HepG2 (cell line): ENCODE results near the gene FGFR1OP2. TPM values are rescaled to one million over a fixed set of nuclear protein-coding genes. Genes with fewer than 3 reads are reported as not detected.

Experiments
- ATAC-seq: fragments of 200-7000 bp; cut with Tn5 transposase; 3 replicates; pipeline ENCODE4 v1.9.1; 2020; ENCODE audit warnings: mild to moderate bottlenecking, moderate library complexity
- BruUV-seq: library from RNA; stranded (reverse); fragments of 400-500 nt; replicated peaks from 2 replicates; lab custom pipeline; 2021; lab: Mats Ljungman, UMichigan
- CTCF ChIA-PET: fragments of 300-600 bp; formaldehyde crosslinking; extraction: SDS; loops from one replicate; lab custom pipeline; 2021; ENCODE audit warnings: low total read pairs, inconsistent platforms, low intra/inter-chr PET ratio; lab: Yijun Ruan, JAX
- POLR2A ChIA-PET: fragments of 350-600 bp; sonication (Branson Sonifier 250); formaldehyde crosslinking; loops from one replicate; lab custom pipeline; 2020; ENCODE audit warnings: antibody characterized with exemption, inconsistent platforms; lab: Yijun Ruan, JAX
- DNase-seq: peaks from one replicate; pipeline ENCODE4 v3.0.0-alpha.2; 2015; ENCODE audit warnings: low spot score
- FAIRE-seq: peaks from 3 replicates; lab custom pipeline; 2011; peaks lifted over from hg19 to GRCh38; lab: Jason Lieb, UNC
- H2AFZ ChIP-seq: one replicate; pipeline ENCODE4 v1.6.1; 2011; ENCODE audit warnings: low read length, inconsistent platforms
- H3K27ac ChIP-seq: fragments of 300-600 bp; 3 replicates; pipeline ENCODE4 v1.8.0; 2011; ENCODE audit warnings: mixed run types, mild to moderate bottlenecking, mixed read lengths, low read length, inconsistent platforms; ENCODE audit not compliant: insufficient read depth; ENCODE audit errors: extremely low read length
- H3K27me3 ChIP-seq, 2 experiments: fragments of 200-600 bp in 1 of 2; 2 replicates in 1 of 2; 3 replicates in 1 of 2; pipeline versions ENCODE4 v1.6.0 to v1.8.0; 2011; ENCODE audit warnings: low read length in 2 of 2, mild to moderate bottlenecking in 2 of 2, moderate library complexity in 2 of 2, inconsistent platforms in 1 of 2; ENCODE audit not compliant: insufficient read depth in 2 of 2, control insufficient read depth in 1 of 2
- H3K36me3 ChIP-seq, 2 experiments: fragments of 200-600 bp in 1 of 2; replicated peaks in 1 of 2; 2 replicates in 1 of 2; 3 replicates in 1 of 2; pipeline versions ENCODE4 v1.5.1 to v1.8.0; 2011; ENCODE audit warnings: low read length in 2 of 2, inconsistent platforms in 1 of 2; ENCODE audit not compliant: insufficient read depth in 2 of 2, control insufficient read depth in 1 of 2
- H3K4me1 ChIP-seq: 2 replicates; pipeline ENCODE4 v1.5.1; 2012; ENCODE audit warnings: low read length, inconsistent platforms; ENCODE audit not compliant: insufficient read depth
- H3K4me2 ChIP-seq: 2 replicates; pipeline ENCODE4 v1.6.0; 2011; ENCODE audit warnings: low read depth, low read length, inconsistent platforms
- H3K4me3 ChIP-seq, 3 experiments: fragments of 200-600 bp in 1 of 3; sonication (generic), shearing (Covaris generic) in 1 of 3; replicated peaks in 1 of 3; 2 replicates each; pipeline ENCODE4 v1.5.1; 2011 to 2016; ENCODE audit warnings: low read length in 3 of 3, inconsistent platforms in 2 of 3, low read depth in 2 of 3, mild to moderate bottlenecking in 2 of 3, control low read depth in 1 of 3, mixed read lengths in 1 of 3; ENCODE audit not compliant: insufficient read depth in 1 of 3
- H3K79me2 ChIP-seq: one replicate; pipeline ENCODE4 v1.6.1; 2011; ENCODE audit warnings: low read length, inconsistent platforms; ENCODE audit not compliant: insufficient read depth
- H3K9ac ChIP-seq: 2 replicates; pipeline ENCODE4 v1.6.0; 2011; ENCODE audit warnings: mild to moderate bottlenecking, low read depth, low read length, inconsistent platforms; ENCODE audit not compliant: insufficient read depth
- H3K9me3 ChIP-seq: 2 replicates; pipeline ENCODE4 v1.5.1; 2012; ENCODE audit warnings: mild to moderate bottlenecking, low read length
- H4K20me1 ChIP-seq: 2 replicates; pipeline ENCODE4 v1.6.0; 2011; ENCODE audit warnings: inconsistent platforms, mild to moderate bottlenecking, low read length, moderate library complexity; ENCODE audit not compliant: insufficient read depth
- CAMTA2 ChIP-seq: sonication (generic); formaldehyde crosslinking; IDR thresholded peaks from 2 replicates; pipeline ENCODE4 v1.4.0; 2020; ENCODE audit warnings: mild to moderate bottlenecking, missing genetic modification reagents, borderline replicate concordance
- CEBPG ChIP-seq: IDR thresholded peaks from 2 replicates; pipeline ENCODE4 v1.6.1; 2016
- FOSL1 ChIP-seq: sonication (generic); formaldehyde crosslinking; IDR thresholded peaks from 2 replicates; pipeline ENCODE4 v1.9.0; 2021; ENCODE audit warnings: missing genetic modification reagents, borderline replicate concordance
- LCORL ChIP-seq, 2 experiments: fragments of 450-650 bp in 1 of 2; sonication (generic) in 1 of 2; formaldehyde crosslinking in 1 of 2; IDR thresholded peaks; 2 replicates each; pipeline versions ENCODE4 v1.5.0 to v1.6.1; 2017 to 2020; ENCODE audit warnings: antibody characterized with exemption in 1 of 2, missing genetic modification reagents in 1 of 2
- MAZ ChIP-seq, 2 experiments: sonication (generic) in 1 of 2; formaldehyde crosslinking in 1 of 2; IDR thresholded peaks; 2 replicates each; pipeline versions ENCODE4 v1.5.0 to v1.6.1; 2012 to 2020; ENCODE audit warnings: low read depth in 2 of 2, mild to moderate bottlenecking in 2 of 2, borderline replicate concordance in 1 of 2, improper control_type of control experiment in 1 of 2, low read length in 1 of 2, missing genetic modification reagents in 1 of 2, moderate library complexity in 1 of 2
- POGZ ChIP-seq: sonication (generic); formaldehyde crosslinking; IDR thresholded peaks from 2 replicates; pipeline ENCODE4 v1.4.0; 2020; ENCODE audit warnings: mild to moderate bottlenecking, missing genetic modification reagents
- SKI ChIP-seq: fragments of 450-650 bp; IDR thresholded peaks from one replicate; pipeline ENCODE4 v1.6.1; 2018; ENCODE audit warnings: mild to moderate bottlenecking; ENCODE audit not compliant: partially characterized antibody
- SMAD1 ChIP-seq: sonication (generic); formaldehyde crosslinking; IDR thresholded peaks from 2 replicates; pipeline ENCODE4 v1.4.0; 2020; ENCODE audit warnings: missing genetic modification reagents, low read depth, mild to moderate bottlenecking, borderline replicate concordance
- ZBTB8A ChIP-seq: sonication (generic); formaldehyde crosslinking; IDR thresholded peaks from 2 replicates; pipeline ENCODE4 v1.4.0; 2020; ENCODE audit warnings: mild to moderate bottlenecking, low read depth, missing genetic modification reagents, borderline replicate concordance
- ZMYM4 ChIP-seq: sonication (generic); formaldehyde crosslinking; IDR thresholded peaks from 2 replicates; pipeline ENCODE4 v1.8.1; 2023; ENCODE audit warnings: mild to moderate bottlenecking, missing genetic modification reagents
- ZNF570 ChIP-seq: sonication (generic); formaldehyde crosslinking; IDR thresholded peaks from 2 replicates; pipeline ENCODE4 v1.4.0; 2020; ENCODE audit warnings: mild to moderate bottlenecking, missing genetic modification reagents, borderline replicate concordance
- ZNF619 ChIP-seq: sonication (generic); formaldehyde crosslinking; IDR thresholded peaks from 2 replicates; pipeline ENCODE4 v1.4.0; 2020; ENCODE audit warnings: mild to moderate bottlenecking, missing genetic modification reagents
- ZNF784 ChIP-seq: sonication (generic); formaldehyde crosslinking; IDR thresholded peaks from 2 replicates; pipeline ENCODE4 v1.5.1; 2020; ENCODE audit warnings: missing genetic modification reagents, mild to moderate bottlenecking, borderline replicate concordance
- WGBS: methylation state at CpG from one replicate; pipeline ENCODE4 v1.1.6; 2017; ENCODE audit warnings: low lambda C conversion rate; 5-methylcytosine and 5-hydroxymethylcytosine counted together
- in situ Hi-C: cut with HindIII; loops from 2 replicates; pipeline ENCODE4 v1.10.0; 2017; ENCODE audit warnings: low pct_unique_long_range_greater_than_20kb; ENCODE audit not compliant: extremely low pct_ligation_motif_present
- intact Hi-C: fragments of 100-400 bp; cut with micrococcal nuclease; formaldehyde crosslinking; loops from one replicate; pipeline ENCODE4 v1.10.0; 2022; ENCODE audit not compliant: unreplicated experiment
- polyA plus RNA-seq, 8 experiments: library from polyadenylated mRNA; depleted of rRNA in 3 of 8; stranded (reverse) in 7 of 8; unstranded in 1 of 8; fragments of >200 nt; fragmentation: Illumina TruSeq in 4 of 8; extraction: Trizol in 4 of 8; gene quantifications; 2 replicates each; pipeline versions ENCODE4 v1.2.1 to v1.2.3, GENCODE V29; 2011 to 2016; ENCODE audit warnings: low read depth in 4 of 8, missing spikeins in 1 of 8, mixed read lengths in 1 of 8; ENCODE audit not compliant: insufficient read depth in 1 of 8
- total RNA-seq, 5 experiments: library from RNA; depleted of rRNA; stranded (reverse); fragments of >200 nt; fragmentation: Illumina TruSeq; extraction: Trizol; gene quantifications; 2 replicates each; pipeline ENCODE4 v1.2.3, GENCODE V29; 2016; ENCODE audit warnings: low read depth in 1 of 5
- TF ChIP-seq, protein P1 (sequence below), 2 experiments: sonication (generic) in 1 of 2; formaldehyde crosslinking in 1 of 2; IDR thresholded peaks; 2 replicates each; pipeline versions ENCODE4 v1.4.0 to v1.6.1; 2018 to 2020; ENCODE audit warnings: missing genetic modification reagents in 2 of 2, borderline replicate concordance in 1 of 2, low read depth in 1 of 2, mild to moderate bottlenecking in 1 of 2, missing biosample characterization in 1 of 2
- TF ChIP-seq, protein P2 (sequence below): sonication (generic); formaldehyde crosslinking; IDR thresholded peaks from 2 replicates; pipeline ENCODE4 v1.5.0; 2020; ENCODE audit warnings: missing genetic modification reagents
- TF ChIP-seq, protein P3 (sequence below): sonication (generic); IDR thresholded peaks from 2 replicates; pipeline ENCODE4 v1.6.1; 2016; ENCODE audit warnings: low read depth, borderline replicate concordance

FGFR1OP2 gene
- total and polyA plus RNA-seq, 2 of the 13 experiments (the other 11 are each of a cell fraction or from before 2014, with no cell fraction given) = 18.3 to 38.1 TPM

- TF ChIP-seq, protein P1, sequence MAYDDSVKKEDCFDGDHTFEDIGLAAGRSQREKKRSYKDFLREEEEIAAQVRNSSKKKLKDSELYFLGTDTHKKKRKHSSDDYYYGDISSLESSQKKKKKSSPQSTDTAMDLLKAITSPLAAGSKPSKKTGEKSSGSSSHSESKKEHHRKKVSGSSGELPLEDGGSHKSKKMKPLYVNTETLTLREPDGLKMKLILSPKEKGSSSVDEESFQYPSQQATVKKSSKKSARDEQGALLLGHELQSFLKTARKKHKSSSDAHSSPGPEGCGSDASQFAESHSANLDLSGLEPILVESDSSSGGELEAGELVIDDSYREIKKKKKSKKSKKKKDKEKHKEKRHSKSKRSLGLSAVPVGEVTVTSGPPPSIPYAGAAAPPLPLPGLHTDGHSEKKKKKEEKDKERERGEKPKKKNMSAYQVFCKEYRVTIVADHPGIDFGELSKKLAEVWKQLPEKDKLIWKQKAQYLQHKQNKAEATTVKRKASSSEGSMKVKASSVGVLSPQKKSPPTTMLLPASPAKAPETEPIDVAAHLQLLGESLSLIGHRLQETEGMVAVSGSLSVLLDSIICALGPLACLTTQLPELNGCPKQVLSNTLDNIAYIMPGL (CRISPR knock-in tag; IDR thresholded peaks at IDR 0.05; ENCODE audit: borderline replicate concordance in 1 of 2, low read depth in 1 of 2) = no peak
- TF ChIP-seq, protein P2, sequence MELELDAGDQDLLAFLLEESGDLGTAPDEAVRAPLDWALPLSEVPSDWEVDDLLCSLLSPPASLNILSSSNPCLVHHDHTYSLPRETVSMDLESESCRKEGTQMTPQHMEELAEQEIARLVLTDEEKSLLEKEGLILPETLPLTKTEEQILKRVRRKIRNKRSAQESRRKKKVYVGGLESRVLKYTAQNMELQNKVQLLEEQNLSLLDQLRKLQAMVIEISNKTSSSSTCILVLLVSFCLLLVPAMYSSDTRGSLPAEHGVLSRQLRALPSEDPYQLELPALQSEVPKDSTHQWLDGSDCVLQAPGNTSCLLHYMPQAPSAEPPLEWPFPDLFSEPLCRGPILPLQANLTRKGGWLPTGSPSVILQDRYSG (CRISPR knock-in tag) = no peak
- TF ChIP-seq FOSL1 (CRISPR knock-in tag) (no peak), MAZ (IDR thresholded peaks at IDR 0.05; ENCODE audit: borderline replicate concordance, low read depth, low read length) (no peak), MAZ (CRISPR knock-in tag; IDR thresholded peaks at IDR 0.05; ENCODE audit: low read depth) (no peak), ZNF570 (CRISPR knock-in tag) (no peak), ZNF619 (CRISPR knock-in tag) (no peak)
- TF ChIP-seq, protein P3, sequence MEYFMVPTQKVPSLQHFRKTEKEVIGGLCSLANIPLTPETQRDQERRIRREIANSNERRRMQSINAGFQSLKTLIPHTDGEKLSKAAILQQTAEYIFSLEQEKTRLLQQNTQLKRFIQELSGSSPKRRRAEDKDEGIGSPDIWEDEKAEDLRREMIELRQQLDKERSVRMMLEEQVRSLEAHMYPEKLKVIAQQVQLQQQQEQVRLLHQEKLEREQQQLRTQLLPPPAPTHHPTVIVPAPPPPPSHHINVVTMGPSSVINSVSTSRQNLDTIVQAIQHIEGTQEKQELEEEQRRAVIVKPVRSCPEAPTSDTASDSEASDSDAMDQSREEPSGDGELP = no peak
Observed at GRCh38 chr12:26978801-26979200, 40.5 kb downstream of the FGFR1OP2 start (continued).

GRCh38 chr12:26979733-26980132 lies 41.5 kb downstream of the FGFR1OP2 start:
- Histone ChIP-seq H3K79me2 (no peaks in the 10 kb centered on the region), H3K9me3 (no peaks in the 10 kb centered on the region), H3K4me1 (no peaks in the 10 kb centered on the region), H3K4me2 (no peak overlapping the region), H3K27ac (no peak overlapping the region), H3K9ac (no peak overlapping the region), H3K27me3 (no peaks in the 10 kb centered on the region), H2AFZ (no peak overlapping the region), H3K36me3 (peaks cover 11 to 40% of the 10 kb centered on the region in 2 experiments), H4K20me1 (no peaks in the 10 kb centered on the region), H3K4me3 (no peak overlapping the region)
- CTCF ChIA-PET = no interaction called here
- intact Hi-C loops (no loop called here), in situ Hi-C loops (no loop called here)
- POLR2A ChIA-PET = no interaction called here
- TF ChIP-seq SMAD1 (no peak), ZBTB8A (CRISPR knock-in tag) (no peak), MAZ (IDR thresholded peaks at IDR 0.05; ENCODE audit: borderline replicate concordance, low read depth, low read length) (no peak), MAZ (CRISPR knock-in tag; IDR thresholded peaks at IDR 0.05; ENCODE audit: low read depth) (no peak), CEBPG (CRISPR knock-in tag) (no peak), POGZ (no peak), LCORL (IDR thresholded peaks at IDR 0.05) (no peak), LCORL (CRISPR knock-in tag; IDR thresholded peaks at IDR 0.05) (no peak), ZNF784 (CRISPR knock-in tag) (no peak), CAMTA2 (CRISPR knock-in tag) (no peak), ZMYM4 (CRISPR knock-in tag) (no peak), SKI (no peak)
- no TSS peak for BruUV-seq
- WGBS = 96% methylated on average over 11 of the region's 11 CpGs
- DNase-seq (no peak), ATAC-seq (no peak), FAIRE-seq (no peak)
